Gastroesophageal sphincter (tissue), 4 donors: Measurements from ENCODE around the gene CEP164. TPM values are rescaled to one million over a fixed set of nuclear protein-coding genes. Genes with fewer than 3 reads are reported as not detected.

Source experiments
- ATAC-seq: fragments of 150-250 bp; one replicate; pipeline ENCODE4 v1.9.1; 2016; ENCODE audit warnings: mild to moderate bottlenecking, moderate library complexity
- H3K27ac ChIP-seq, 4 donors: fragments of 200-600 bp; sonication (generic) in 3 of 4; 1 replicate in 3 of 4; 2 replicates in 1 of 4; pipeline ENCODE4 v1.5.1; 2016 to 2019
- H3K27me3 ChIP-seq: fragments of 200-600 bp; sonication (generic); one replicate; pipeline ENCODE4 v1.5.1; 2019
- H3K36me3 ChIP-seq, 2 donors: fragments of 200-600 bp; sonication (generic); one replicate each; pipeline ENCODE4 v1.5.1; 2019; ENCODE audit warnings: control low read depth in 1 of 2
- H3K4me1 ChIP-seq, 3 donors: fragments of 200-600 bp; sonication (generic); 1 replicate in 2 of 3; 2 replicates in 1 of 3; pipeline ENCODE4 v1.5.1; 2016 to 2019; ENCODE audit warnings: control low read depth in 2 of 3
- H3K4me3 ChIP-seq, 2 donors: fragments of 200-600 bp; sonication (generic); one replicate each; pipeline ENCODE4 v1.5.1; 2019; ENCODE audit warnings: mild to moderate bottlenecking in 1 of 2, moderate library complexity in 1 of 2
- H3K9me3 ChIP-seq, 3 donors: fragments of 200-600 bp; sonication (generic); one replicate each; pipeline ENCODE4 v1.5.1; 2017 to 2019; ENCODE audit warnings: control low read depth in 2 of 3
- EP300 ChIP-seq: sonication (generic); formaldehyde crosslinking; IDR thresholded peaks from one replicate; pipeline ENCODE4 v1.6.1; 2017; ENCODE audit warnings: antibody characterized with exemption, mild to moderate bottlenecking
- POLR2A ChIP-seq, 2 donors: fragments of 450-650 bp; IDR thresholded peaks; one replicate each; pipeline ENCODE4 v1.6.1; 2017; ENCODE audit warnings: antibody characterized with exemption in 2 of 2, mild to moderate bottlenecking in 2 of 2, moderate library complexity in 1 of 2
- POLR2AphosphoS5 ChIP-seq: sonication (generic); formaldehyde crosslinking; IDR thresholded peaks from one replicate; pipeline ENCODE4 v1.6.1; 2017; ENCODE audit warnings: antibody characterized with exemption
- WGBS, 2 donors: methylation state at CpG; one replicate each; pipeline ENCODE4 v1.1.5; 2018; ENCODE audit warnings: low coverage in 1 of 2; 5-methylcytosine and 5-hydroxymethylcytosine counted together
- total RNA-seq, 4 donors: library from RNA; depleted of rRNA; stranded (reverse); fragments of >200 nt; gene quantifications; one replicate each; pipeline ENCODE4 v1.1.0, GENCODE V29; 2016
- TF ChIP-seq, protein P1 (sequence below), 4 experiments: fragments of 200-600 bp in 2 of 4; fragments of 450-650 bp in 2 of 4; sonication (generic) in 1 of 4; IDR thresholded peaks; one replicate each; pipeline ENCODE4 v1.5.1; 2017 to 2019; ENCODE audit warnings: antibody characterized with exemption in 4 of 4, mild to moderate bottlenecking in 2 of 4, moderate library complexity in 2 of 4

The CEP164 gene
- total RNA-seq, 4 donors from 2014 or later: 22.3 to 26.3 (median 25.0) TPM

DNA sequence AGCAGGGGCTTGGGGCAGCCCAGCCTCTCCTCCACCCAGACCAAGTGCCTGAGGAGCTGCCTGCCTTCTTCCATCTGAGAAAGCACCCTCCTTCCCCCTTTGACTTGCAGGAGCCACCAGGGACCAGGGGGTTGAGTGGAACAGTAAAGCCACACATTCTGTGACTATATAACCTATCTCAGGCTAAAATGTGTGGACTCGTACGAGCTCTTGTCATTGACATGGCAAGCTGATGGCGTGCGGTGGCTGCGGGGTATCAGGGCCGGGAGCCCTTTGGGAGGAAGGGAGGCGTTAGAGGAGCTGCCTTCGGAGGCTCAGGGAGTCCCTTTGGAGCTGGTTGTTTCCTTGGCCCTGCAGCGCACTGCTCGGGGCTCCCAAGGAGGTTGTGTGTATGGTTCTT lies 84.5 kb downstream of the CEP164 start:
- no peak overlapping the region for H3K27ac ChIP-seq
- H3K4me3 ChIP-seq: no peak overlapping the region
- no peak for ATAC-seq
- peaks cover 6% of the 10 kb centered on the region for H3K27me3 ChIP-seq
- 80% methylated on average over 1 of the region's 10 CpGs; no CpG with 5 or more reads in 1 of the 2 donors for WGBS, 2 donors
- H3K9me3 ChIP-seq: no peaks in the 10 kb centered on the region
- TF ChIP-seq EP300 (no peak), POLR2AphosphoS5 (no peak)
- TF ChIP-seq, protein P1, sequence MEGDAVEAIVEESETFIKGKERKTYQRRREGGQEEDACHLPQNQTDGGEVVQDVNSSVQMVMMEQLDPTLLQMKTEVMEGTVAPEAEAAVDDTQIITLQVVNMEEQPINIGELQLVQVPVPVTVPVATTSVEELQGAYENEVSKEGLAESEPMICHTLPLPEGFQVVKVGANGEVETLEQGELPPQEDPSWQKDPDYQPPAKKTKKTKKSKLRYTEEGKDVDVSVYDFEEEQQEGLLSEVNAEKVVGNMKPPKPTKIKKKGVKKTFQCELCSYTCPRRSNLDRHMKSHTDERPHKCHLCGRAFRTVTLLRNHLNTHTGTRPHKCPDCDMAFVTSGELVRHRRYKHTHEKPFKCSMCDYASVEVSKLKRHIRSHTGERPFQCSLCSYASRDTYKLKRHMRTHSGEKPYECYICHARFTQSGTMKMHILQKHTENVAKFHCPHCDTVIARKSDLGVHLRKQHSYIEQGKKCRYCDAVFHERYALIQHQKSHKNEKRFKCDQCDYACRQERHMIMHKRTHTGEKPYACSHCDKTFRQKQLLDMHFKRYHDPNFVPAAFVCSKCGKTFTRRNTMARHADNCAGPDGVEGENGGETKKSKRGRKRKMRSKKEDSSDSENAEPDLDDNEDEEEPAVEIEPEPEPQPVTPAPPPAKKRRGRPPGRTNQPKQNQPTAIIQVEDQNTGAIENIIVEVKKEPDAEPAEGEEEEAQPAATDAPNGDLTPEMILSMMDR (IDR thresholded peaks at IDR 0.05): no peak
- H3K36me3 ChIP-seq: peaks cover 0 to 61% of the 10 kb centered on the region in 2 donors
- no peaks in the 10 kb centered on the region for H3K4me1 ChIP-seq

DNA sequence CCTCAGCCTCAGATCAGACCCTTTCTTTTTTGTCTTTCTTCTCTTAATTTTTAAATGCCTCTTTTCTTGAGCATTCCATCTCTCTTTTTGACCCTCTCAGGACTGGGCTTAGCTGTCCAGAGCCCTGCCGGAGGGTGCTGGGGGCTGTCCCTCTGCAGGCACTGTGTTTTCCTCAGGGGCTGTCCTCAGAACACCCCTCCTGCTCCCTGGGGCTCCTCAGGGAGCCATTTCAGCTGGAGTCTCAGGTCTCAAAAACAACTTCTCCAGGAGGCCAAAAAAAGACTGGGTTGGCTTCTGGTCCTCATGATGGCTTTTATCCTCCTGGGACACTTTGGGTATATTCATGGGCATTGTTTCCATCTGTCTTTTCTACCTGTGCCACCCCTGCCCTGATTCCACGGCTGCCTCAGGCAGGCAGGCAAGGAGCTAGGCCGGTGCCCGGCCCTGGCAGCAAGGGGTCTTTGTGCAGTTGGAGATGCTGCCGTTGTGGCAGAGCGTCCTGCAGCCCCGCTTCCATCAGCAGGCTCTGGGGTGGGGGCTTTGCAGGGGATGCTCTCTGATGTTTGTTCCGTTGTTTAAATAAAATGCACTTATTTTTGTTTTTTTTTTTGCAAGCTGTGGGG lies 85.1 kb downstream of the CEP164 start:
- Histone ChIP-seq H3K9me3 (no peaks in the 10 kb centered on the region), H3K4me1 (no peaks in the 10 kb centered on the region), H3K27me3 (peaks cover 6% of the 10 kb centered on the region), H3K27ac (no peak overlapping the region), H3K36me3 (peaks cover 0 to 56% of the 10 kb centered on the region in 2 donors), H3K4me3 (no peak overlapping the region)
- 94 to 100% methylated on average over 3 to 8 of the region's 8 CpGs for WGBS, 2 donors
- ATAC-seq: no peak
- TF ChIP-seq EP300: no peak
- TF ChIP-seq POLR2A (IDR thresholded peaks at IDR 0.05): no peak
- no peak for TF ChIP-seq POLR2AphosphoS5
- TF ChIP-seq, protein P1 (IDR thresholded peaks at IDR 0.05): no peak

DNA sequence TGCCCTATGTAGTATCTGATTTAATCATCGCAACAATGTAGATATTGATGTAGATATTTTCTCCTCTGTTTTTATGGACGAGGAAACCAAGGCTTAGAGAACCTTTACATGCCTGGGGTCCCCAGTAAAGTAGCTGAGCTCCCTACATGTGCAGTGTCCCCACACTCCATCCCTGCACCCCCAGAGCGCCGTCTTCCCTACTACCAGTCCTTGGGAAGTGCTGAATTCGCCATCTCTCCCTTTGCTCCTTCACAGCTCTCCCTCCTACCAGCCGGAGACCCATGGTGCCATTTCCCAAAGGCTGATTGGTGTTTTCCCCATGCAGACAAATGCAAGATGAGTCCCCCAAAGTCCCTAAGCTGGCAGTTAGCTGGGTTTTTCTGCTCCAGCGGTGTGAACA lies 86.0 kb downstream of the CEP164 start:
- Histone ChIP-seq H3K4me1 (no peaks in the 10 kb centered on the region), H3K27me3 (peaks cover 13% of the 10 kb centered on the region), H3K4me3 (no peak overlapping the region), H3K9me3 (no peaks in the 10 kb centered on the region), H3K27ac (no peak overlapping the region), H3K36me3 (peaks cover 0 to 48% of the 10 kb centered on the region in 2 donors)
- no peak for TF ChIP-seq POLR2AphosphoS5
- TF ChIP-seq EP300: no peak
- TF ChIP-seq, protein P1 (IDR thresholded peaks at IDR 0.05): no peak
- no peak for TF ChIP-seq POLR2A (IDR thresholded peaks at IDR 0.05)
- no peak for ATAC-seq
- 91 to 100% methylated on average over 3 to 5 of the region's 7 CpGs for WGBS, 2 donors

DNA sequence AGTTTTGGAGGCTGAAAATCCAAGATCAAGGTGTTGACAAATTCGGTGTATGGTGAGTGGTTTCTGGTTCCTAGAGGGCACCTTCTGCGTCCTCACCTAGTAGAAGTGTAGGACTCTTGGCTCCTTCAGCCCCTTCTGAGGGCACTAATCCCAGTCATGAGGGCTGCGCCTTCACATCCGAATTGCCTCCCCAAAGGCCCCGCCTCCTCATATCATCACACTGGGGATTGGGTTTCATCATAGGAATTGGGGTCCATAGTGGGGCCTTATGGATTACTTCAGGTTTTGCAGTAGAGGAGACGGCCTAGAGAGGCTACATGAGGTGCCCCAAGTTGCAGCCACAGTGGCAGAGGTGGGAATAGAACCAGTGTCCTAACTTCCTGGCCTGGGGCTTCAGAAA lies 87.1 kb downstream of the CEP164 start:
- Histone ChIP-seq H3K27ac (no peak overlapping the region), H3K4me3 (no peak overlapping the region), H3K9me3 (no peaks in the 10 kb centered on the region), H3K27me3 (peaks cover 21% of the 10 kb centered on the region), H3K36me3 (peaks cover 0 to 37% of the 10 kb centered on the region in 2 donors), H3K4me1 (no peaks in the 10 kb centered on the region)
- no peak for TF ChIP-seq EP300
- TF ChIP-seq POLR2AphosphoS5: no peak
- TF ChIP-seq POLR2A (IDR thresholded peaks at IDR 0.05): no peak
- TF ChIP-seq, protein P1 (IDR thresholded peaks at IDR 0.05): no peak
- no peak for ATAC-seq
- 85% methylated on average over 4 of the region's 6 CpGs; no CpG with 5 or more reads in 1 of the 2 donors for WGBS, 2 donors

DNA sequence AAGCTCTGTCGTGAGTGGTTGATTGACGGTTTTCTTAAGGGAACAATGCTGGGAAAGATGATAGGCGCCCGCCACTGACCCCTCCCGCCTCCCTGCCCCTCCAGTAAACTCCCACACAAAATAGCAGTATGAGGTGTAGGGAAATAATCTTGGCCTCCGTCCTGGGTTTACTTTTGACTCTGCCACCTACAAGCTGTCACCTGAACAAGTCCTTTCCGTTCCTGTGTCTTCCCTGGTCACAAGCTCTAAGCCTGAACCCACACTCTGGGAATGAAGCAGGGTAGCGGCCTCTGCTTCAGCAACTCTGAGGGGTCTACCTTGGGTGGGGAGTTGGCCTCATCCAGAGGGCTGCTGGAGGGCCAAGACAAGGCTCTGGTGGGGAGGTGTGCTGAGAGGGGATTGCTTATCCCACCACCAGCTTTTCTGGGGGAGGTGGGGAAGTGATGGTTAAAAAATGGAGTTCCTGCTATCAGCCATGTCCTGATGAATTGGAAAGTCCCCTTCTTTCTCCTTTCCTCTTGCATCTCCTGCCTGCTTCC lies 87.8 kb downstream of the CEP164 start:
- no peaks in the 10 kb centered on the region for H3K4me1 ChIP-seq
- H3K27me3 ChIP-seq: peaks cover 28% of the 10 kb centered on the region
- TF ChIP-seq, protein P1 (IDR thresholded peaks at IDR 0.05): no peak
- no peak for TF ChIP-seq EP300
- no peak for TF ChIP-seq POLR2AphosphoS5
- no peak for TF ChIP-seq POLR2A (IDR thresholded peaks at IDR 0.05)
- H3K27ac ChIP-seq: no peak overlapping the region
- H3K9me3 ChIP-seq: no peaks in the 10 kb centered on the region
- ATAC-seq: no peak
- WGBS, 2 donors: 79 to 83% methylated on average over 2 to 7 of the region's 8 CpGs
- H3K36me3 ChIP-seq: peaks cover 0 to 30% of the 10 kb centered on the region in 2 donors
- H3K4me3 ChIP-seq: no peak overlapping the region
